GM19455 (cell line): ENCODE measurements around the gene ABCA12.

Source experiments
- ATAC-seq: cut with Tn5 transposase; IDR thresholded peaks from one replicate; pipeline ENCODE4 v1.9.1; 2021; ENCODE audit not compliant: unreplicated experiment

Gene ABCA12

GRCh38 chr2:214989187-214989586 lies 149.2 kb downstream of the ABCA12 start:
- no peak for ATAC-seq

DNA sequence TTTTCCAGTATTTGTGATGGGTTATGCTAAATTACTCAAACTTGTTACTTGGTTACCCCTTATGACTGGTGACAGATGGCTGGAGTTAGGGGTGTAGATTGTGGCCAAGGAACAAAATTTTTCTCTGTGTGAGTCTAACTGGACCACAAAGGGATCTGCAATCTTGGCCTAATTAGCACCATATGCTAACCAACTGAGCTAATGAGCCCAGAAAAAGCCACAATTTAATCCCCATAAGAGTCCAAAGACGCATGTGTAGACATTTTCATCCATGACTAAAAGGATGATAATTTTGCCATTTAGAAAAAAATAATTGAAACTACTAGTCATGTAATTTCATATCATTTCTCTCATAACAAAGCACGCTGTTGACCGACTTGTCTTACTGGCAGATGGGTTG lies 151.2 kb downstream of the ABCA12 start:
- ATAC-seq, result no peak

GRCh38 chr2:214985619-214986018 lies 152.8 kb downstream of the ABCA12 start:
- no peak for ATAC-seq

DNA sequence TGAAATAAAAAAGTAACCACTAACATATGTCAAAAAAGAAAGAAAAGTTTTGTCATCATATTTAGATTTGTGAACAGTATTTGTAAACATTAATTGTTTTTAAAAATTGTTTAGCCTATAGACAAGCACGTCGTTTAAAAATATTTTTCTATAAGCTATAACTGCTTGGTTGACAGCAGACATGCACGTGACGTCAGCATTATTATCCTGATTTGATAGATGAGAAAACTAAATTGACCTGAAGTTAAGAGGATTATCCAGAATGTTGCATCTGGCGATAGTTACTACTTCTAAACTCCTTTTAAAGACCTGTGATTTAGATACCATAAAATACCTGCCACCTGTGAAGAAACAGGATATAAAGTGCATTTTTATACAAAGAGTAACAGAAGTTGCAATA lies 172.0 kb downstream of the ABCA12 start:
- no peak for ATAC-seq

DNA sequence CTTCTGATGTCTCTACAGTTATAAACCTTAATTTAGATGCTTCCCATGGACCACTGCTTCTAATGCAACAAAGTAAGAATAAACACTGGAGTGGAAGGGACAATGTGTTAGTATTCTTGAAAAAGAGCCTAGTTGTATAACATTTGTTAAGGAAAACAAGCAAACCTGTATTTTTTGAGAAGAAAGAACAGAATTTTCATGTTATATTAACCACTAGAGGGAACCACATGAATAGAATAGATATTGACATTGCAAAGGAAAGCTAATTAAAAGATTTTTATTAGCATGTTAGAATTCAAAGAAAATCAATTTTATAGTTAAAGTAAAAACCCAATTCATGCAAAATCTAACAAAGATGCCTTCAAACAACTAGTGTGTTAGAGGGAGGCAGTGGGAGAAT lies 177.7 kb downstream of the ABCA12 start:
- no peak for ATAC-seq

- no peak for ATAC-seq
These were observed 191.5 kb downstream of the ABCA12 start for GRCh38 chr2:214946949-214947348.

DNA sequence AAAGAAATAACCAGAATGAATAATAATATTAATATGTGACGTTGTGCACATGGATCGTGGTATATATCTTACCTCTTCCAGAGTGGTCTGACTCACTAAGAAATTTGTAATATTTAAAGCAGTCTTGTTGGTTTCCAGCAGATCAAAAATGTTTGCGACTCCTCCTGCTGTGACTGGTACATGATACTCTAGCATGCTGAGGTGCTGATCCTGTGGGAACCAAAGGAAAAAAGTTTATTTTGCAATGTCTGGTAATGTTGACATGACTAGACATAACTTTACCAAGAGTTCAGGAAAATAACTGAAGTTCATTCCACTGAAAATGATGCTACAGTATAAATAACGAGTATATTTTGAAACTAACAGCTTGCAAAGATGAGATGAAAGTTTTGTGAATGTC lies 204.4 kb downstream of the ABCA12 start:
- no peak for ATAC-seq

GRCh38 chr2:214904634-214905033 lies 233.8 kb downstream of the ABCA12 start:
- no peak for ATAC-seq

DNA sequence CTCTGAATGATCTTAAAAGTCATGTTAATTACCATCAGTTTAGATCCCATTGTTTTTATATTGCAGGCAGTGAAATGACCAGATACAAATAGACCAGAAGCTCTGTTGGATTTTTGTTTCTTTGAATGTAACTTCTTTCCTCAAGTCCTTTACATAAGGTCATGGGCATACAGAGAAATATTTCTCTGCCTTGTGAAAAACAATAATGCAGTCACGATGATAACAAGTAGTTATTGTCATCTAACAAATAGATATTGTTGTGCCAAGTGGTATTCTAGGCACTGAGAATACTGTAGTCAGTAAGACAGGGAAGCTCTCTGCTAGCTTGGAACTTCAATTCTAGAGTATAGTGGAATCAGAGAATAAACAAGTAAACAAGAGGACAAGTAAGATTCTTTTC lies 234.2 kb downstream of the ABCA12 start:
- ATAC-seq, result no peak

DNA sequence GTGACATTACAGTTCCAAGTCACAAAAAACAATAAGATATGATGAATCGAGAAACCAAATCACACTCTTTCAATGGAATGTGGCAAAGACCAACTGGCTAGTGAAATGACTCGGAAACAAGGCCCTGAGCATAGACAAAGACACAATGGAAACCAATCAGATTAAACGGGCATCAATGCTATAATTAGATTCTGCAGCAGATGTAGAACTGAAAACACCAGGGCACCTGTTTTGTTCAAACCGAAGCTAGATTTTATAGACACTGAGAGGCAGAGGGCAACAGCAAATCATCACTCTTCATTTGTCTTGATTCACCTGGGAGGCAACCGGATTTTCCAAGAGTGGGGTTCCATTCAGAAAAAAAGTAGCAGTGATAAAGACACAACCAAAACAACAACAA lies 236.1 kb downstream of the ABCA12 start:
- no peak for ATAC-seq

- no peak for ATAC-seq
These were observed 238.7 kb downstream of the ABCA12 start for GRCh38 chr2:214899751-214900150.

GRCh38 chr2:214896274-214896673 lies 242.2 kb downstream of the ABCA12 start:
- ATAC-seq, result no peak

DNA sequence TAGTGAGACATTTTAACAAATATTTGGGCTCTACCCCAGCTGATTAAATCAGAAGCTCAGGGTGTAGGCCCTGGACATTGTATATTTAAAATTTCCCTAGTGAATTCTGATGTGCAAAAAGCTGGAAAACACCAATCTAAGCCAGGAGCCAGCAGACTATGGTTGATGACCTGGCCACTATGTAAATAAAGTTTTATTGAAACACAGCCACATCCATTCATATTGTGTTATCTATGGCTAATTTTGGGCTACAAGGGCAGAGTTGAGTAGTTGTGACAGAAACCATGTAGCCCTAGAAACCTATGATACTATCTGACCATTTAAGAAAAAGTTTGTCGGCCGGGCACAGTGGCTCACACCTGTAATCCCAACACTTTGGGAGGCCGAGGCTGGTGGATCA lies 243.0 kb downstream of the ABCA12 start:
- no peak for ATAC-seq

DNA sequence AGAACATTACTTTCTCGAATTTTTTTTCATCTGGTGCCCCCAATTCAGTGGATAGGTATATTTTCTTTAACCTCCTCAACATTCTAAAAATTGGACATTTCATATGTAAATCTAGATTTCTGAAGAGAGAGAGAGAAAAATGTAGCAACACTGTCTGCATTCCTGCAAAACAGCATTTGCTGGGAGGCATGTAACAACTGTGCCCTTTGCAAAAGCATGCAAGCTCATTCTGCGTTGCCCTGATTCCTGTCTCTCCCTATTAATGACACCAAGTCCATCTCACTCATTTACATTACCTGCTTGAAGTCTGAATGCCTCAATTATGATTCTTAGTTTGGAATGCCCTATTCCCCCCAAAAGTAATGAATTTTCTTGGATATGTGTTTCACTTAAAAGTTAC lies 249.1 kb downstream of the ABCA12 start:
- no peak for ATAC-seq

GRCh38 chr2:214881647-214882202 lies 256.7 kb downstream of the ABCA12 start:
- no peak for ATAC-seq
